Measurements from ENCODE around the gene ZNF829.

DNA sequence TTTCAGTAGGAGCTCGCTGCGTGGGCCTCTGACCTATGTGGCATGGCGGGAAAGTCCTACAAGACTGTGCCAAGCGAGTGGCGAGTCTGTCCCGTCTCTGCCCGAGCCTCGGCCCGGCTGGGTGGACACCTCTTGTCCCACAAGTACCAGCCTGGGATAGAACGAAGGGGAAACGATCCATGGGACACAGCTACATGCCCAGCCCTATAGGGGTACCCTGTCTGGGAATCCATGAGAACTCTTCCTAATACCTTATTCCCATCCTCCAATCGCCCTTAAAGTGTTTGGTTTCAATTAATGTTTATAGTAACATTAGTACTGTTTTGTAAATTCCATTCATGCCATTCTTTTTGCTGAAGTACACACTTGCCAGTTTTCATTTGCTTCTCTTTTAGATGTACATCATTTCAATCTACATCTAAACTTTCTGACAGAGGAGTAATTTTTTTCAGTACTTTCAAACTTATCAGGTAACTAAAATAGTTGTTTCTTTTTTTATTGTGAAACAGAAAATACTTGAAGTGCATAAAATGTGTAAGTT, 77.2 kb downstream of the ZNF829 start:
- TF ChIP-seq, protein P1, sequence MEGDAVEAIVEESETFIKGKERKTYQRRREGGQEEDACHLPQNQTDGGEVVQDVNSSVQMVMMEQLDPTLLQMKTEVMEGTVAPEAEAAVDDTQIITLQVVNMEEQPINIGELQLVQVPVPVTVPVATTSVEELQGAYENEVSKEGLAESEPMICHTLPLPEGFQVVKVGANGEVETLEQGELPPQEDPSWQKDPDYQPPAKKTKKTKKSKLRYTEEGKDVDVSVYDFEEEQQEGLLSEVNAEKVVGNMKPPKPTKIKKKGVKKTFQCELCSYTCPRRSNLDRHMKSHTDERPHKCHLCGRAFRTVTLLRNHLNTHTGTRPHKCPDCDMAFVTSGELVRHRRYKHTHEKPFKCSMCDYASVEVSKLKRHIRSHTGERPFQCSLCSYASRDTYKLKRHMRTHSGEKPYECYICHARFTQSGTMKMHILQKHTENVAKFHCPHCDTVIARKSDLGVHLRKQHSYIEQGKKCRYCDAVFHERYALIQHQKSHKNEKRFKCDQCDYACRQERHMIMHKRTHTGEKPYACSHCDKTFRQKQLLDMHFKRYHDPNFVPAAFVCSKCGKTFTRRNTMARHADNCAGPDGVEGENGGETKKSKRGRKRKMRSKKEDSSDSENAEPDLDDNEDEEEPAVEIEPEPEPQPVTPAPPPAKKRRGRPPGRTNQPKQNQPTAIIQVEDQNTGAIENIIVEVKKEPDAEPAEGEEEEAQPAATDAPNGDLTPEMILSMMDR (IDR thresholded peaks at IDR 0.05) = no peak
- no peak for TF ChIP-seq POLR2A (IDR thresholded peaks at IDR 0.05)

Data from thyroid gland (tissue), 4 donors.